GM12874 (cell line): ENCODE measurements around the gene SPEG.

Source experiments
- TF ChIP-seq, protein P1 (sequence below): IDR thresholded peaks from 2 replicates; pipeline ENCODE4 v1.5.1; 2011; ENCODE audit warnings: low read depth, mild to moderate bottlenecking, control low read depth, low read length, moderate library complexity; ENCODE audit not compliant: insufficient read depth

SPEG gene

DNA sequence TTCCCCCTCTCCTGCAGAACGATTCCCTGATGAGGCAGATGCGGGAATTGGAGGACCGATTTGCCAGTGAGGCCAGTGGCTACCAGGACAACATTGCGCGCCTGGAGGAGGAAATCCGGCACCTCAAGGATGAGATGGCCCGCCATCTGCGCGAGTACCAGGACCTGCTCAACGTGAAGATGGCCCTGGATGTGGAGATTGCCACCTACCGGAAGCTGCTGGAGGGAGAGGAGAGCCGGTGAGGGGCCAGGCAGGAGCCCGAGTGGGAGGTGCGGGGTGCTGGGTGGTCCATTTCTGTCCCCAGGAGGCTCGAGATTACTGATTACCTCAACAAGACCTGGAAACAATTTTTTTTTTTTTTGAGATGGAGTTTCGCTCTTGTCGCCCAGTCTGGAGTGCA lies 13.3 kb upstream of the SPEG start:
- TF ChIP-seq, protein P1, sequence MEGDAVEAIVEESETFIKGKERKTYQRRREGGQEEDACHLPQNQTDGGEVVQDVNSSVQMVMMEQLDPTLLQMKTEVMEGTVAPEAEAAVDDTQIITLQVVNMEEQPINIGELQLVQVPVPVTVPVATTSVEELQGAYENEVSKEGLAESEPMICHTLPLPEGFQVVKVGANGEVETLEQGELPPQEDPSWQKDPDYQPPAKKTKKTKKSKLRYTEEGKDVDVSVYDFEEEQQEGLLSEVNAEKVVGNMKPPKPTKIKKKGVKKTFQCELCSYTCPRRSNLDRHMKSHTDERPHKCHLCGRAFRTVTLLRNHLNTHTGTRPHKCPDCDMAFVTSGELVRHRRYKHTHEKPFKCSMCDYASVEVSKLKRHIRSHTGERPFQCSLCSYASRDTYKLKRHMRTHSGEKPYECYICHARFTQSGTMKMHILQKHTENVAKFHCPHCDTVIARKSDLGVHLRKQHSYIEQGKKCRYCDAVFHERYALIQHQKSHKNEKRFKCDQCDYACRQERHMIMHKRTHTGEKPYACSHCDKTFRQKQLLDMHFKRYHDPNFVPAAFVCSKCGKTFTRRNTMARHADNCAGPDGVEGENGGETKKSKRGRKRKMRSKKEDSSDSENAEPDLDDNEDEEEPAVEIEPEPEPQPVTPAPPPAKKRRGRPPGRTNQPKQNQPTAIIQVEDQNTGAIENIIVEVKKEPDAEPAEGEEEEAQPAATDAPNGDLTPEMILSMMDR = no peak

DNA sequence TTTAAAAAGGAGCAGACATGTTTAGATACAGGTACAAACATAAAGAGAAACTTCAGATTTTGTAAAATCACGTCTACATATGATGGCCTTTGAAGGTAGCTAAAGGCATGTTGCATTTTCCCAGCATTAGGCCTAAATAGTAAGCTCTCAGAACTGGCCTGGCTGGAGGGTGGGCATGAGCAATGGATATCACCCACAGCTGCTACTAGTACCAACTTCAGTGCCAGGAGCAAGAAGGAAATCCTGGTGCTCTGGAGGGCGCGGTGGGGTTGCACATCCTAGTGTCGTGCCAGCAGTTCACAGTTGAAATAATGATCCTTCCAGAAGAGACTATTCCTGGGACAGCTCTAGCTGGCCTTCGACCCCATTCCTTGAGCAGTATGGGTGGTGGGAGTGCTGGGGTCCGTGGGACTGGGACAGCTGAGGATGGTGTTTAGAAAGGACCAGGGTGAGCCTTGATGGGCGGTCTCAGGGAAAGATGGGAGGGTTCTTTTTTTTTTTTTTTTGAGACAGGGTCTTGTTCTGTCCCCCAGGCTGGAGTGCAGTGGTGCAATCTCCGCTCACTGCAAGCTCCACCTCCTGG lies 11.6 kb upstream of the SPEG start:
- TF ChIP-seq, protein P1 = no peak

DNA sequence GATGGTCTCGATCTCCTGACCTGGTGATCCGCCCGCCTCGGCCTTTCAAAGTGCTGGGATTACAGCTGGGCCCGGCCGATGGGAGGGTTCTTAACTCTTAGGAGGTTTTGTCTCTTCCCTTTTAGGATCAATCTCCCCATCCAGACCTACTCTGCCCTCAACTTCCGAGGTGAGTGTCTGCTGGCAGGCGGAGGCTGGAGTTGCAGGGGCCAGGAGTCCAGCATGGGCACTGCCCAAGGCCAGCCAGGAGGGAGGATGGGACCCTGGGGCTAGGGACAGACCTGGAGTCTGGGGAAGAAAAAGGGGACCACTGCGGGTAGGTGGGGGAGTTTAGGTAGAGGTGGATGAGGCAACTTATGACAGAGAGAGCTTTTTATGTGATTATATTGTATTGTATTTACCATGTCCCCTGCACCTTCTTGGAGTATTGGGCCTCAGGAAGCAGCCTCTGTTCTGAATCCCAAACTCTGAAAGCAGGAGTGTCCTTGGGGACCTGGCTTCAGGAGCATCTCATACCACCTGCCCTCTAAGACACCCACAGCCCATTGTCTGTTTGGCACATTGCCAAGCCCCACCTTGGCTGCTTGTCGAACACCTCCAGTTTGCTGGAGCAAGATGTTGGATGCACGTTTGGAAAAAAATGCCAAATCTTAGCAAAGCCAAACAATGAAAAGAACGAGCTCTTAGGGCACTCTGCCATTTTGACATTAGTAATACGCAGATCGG lies 10.8 kb upstream of the SPEG start:
- TF ChIP-seq, protein P1 = no peak

DNA sequence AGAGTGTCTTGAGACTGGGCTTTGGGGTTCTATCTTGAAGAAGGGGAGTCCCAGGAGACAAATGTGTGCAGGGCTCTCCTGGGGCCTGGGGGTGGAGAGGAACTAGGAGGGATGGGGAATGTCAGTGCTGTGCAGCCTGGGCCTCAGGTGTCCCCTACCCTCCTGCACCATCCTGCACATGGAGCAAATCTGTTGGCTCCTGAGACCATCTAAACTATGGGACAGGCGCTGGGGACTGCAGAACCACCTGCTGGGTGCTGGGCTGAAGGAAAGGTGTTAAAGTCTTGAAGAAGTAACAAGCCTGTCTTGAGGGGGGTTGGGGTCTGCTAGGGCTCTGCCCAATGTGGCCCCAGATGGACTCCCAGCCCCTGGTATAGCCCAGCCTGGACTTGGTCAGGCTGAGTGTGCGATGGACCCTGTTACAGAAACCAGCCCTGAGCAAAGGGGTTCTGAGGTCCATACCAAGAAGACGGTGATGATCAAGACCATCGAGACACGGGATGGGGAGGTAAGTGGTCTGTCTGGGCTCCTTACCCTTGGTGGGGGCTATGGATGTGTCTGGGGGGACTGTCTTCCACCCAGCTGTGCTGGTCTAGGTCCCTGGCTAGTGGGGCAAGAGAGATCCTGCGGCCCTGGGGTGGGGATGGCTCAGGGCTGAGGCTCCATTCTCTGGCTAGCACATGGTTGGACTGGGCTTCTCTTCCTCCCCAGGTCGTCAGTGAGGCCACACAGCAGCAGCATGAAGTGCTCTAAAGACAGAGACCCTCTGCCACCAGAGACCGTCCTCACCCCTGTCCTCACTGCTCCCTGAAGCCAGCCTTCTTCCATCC lies 9.2 kb upstream of the SPEG start:
- TF ChIP-seq, protein P1 = no peak

DNA sequence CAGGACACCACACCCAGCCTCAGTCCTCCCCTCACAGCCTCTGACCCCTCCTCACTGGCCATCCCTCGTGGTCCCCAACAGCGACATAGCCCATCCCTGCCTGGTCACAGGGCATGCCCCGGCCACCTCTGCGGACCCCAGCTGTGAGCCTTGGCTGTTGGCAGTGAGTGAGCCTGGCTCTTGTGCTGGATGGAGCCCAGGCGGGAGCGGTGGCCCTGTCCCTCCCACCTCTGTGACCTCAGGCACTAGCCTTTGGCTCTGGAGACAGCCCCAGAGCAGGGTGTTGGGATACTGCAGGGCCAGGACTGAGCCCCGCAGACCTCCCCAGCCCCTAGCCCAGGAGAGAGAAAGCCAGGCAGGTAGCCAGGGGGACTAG lies 8.6 kb upstream of the SPEG start:
- TF ChIP-seq, protein P1 = no peak

DNA sequence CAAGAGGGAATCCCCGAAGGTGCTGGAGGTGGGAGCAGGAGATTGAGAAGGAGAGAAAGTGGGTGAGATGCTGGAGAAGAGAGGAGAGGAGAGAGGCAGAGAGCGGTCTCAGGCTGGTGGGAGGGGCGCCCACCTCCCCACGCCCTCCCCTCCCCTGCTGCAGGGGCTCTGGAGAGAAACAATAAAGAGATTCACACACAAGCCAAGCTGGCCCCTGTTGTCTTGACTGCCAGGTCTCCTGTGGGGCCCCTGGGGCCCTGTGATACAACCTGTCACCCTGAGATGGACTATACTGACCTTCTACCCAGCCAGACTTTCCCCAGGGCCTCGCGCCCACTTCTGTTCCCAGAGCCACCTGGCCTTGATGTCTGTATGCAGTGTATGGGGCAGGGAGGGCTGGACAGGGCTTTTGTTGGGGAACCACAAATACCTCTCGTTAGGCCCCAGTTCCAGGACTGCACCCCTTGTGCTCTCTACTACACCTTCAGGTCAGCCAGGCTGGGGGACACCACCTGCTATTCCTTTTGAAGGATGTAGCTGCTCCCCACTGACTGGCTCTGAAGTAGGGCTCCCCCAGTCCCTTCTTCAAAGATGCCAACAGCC lies 8.0 kb upstream of the SPEG start:
- TF ChIP-seq, protein P1 = no peak

DNA sequence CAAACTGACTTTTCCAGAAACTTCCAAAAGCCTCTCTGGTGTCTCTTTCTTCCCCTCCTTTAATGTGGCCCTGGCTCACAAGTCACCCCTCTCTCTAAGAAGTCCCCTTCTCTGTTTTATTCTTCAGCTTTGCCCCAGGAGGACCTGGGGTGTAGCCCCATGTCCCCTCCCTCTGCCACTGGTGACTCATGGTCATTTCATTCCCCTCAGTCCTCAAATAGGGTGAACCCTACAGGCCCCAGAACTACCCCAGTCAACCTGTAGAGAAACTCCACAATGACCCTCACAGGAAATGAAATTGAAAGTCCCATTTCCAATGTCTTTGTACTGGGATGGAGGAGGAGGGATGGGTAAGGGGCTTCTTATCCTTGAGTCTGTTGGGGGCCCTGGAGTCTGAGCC lies 6.2 kb upstream of the SPEG start:
- TF ChIP-seq, protein P1 = no peak
